NB4 (cell line): Measurements from ENCODE around the gene SLF2.

ENCODE experiments used
- DNase-seq: peaks from one replicate; pipeline ENCODE4 v3.0.0; 2010; ENCODE audit warnings: low read depth
- H3K4me3 ChIP-seq: one replicate; pipeline ENCODE4 v1.5.1; 2011; ENCODE audit warnings: mild to moderate bottlenecking, low read depth, low read length, moderate library complexity
- CTCF ChIP-seq: IDR thresholded peaks from one replicate; pipeline ENCODE4 v1.5.1; 2012; ENCODE audit warnings: low read depth, low read length
- MYC ChIP-seq: IDR thresholded peaks from 2 replicates; pipeline ENCODE4 v1.6.1; 2011; ENCODE audit warnings: low read depth, low read length
- POLR2A ChIP-seq: IDR thresholded peaks from 2 replicates; pipeline ENCODE4 v1.6.1; 2011; ENCODE audit warnings: mild to moderate bottlenecking; ENCODE audit not compliant: insufficient read length; ENCODE audit errors: extremely low read depth
- TF ChIP-seq, protein P1 (sequence below): IDR thresholded peaks from 2 replicates; pipeline ENCODE4 v1.6.1; 2011; ENCODE audit warnings: low read depth, low read length

Gene SLF2

DNA sequence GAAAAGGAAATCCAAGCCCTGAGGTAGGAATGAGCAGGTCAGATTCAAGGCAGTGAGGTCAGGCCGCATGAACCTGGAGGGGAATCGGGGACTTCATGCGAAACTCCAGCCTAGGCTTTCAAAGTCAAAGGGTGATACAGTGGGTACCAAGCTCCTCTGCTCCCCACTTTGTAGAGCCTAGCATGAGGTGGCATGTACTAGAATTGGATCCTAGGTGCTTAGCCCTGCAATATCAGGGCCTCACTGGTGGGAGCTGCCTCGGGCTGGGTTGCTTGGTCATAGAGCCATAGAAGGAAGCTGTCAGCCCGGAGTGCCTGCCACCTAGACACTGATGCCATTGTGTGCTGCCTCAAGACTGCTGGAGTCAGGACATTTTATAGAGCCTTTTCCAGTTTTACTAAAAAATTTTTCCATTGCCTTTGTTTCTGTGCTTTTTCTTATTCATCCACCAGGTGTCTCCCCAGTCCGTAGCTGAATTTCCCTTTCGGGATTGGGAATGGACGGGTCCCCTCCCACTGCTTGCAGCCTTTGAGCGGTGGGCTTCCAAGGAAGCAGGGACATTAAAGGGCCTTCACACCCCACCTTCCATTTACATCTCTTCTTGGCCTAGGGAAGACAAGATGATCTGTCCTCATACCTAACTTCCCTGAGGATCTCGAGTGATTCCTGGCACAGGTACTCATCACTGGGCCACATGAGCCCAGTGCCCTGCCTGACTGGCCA lies 81.4 kb downstream of the SLF2 start:
- H3K4me3 ChIP-seq: no peak overlapping the region
- TF ChIP-seq MYC (no peak), CTCF (peak; percentile 45), POLR2A (no peak)
- DNase-seq: no peak

- TF ChIP-seq MYC: no peak
- DNase-seq: no peak
- no peak overlapping the region for H3K4me3 ChIP-seq
These were observed 82.4 kb downstream of the SLF2 start for GRCh38 chr10:100995181-100995580.

GRCh38 chr10:100996678-100997359 lies 84.1 kb downstream of the SLF2 start:
- peak; percentile 63 for DNase-seq
- TF ChIP-seq, protein P1, sequence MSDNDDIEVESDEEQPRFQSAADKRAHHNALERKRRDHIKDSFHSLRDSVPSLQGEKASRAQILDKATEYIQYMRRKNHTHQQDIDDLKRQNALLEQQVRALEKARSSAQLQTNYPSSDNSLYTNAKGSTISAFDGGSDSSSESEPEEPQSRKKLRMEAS: no peak
- peak; percentile 25 for TF ChIP-seq POLR2A
- no peak for TF ChIP-seq CTCF
- no peak for TF ChIP-seq MYC
- peak overlapping the region; percentile 66 for H3K4me3 ChIP-seq

- H3K4me3 ChIP-seq: peak overlapping the region; percentile 66
- DNase-seq: peak; percentile 83
- peak; percentile 75 for TF ChIP-seq MYC
- peak; percentile 93 for TF ChIP-seq CTCF
- TF ChIP-seq, protein P1: peak; percentile 93
- TF ChIP-seq POLR2A: peak; percentile 19
These were observed 84.8 kb downstream of the SLF2 start for GRCh38 chr10:100997360-100998182.

DNA sequence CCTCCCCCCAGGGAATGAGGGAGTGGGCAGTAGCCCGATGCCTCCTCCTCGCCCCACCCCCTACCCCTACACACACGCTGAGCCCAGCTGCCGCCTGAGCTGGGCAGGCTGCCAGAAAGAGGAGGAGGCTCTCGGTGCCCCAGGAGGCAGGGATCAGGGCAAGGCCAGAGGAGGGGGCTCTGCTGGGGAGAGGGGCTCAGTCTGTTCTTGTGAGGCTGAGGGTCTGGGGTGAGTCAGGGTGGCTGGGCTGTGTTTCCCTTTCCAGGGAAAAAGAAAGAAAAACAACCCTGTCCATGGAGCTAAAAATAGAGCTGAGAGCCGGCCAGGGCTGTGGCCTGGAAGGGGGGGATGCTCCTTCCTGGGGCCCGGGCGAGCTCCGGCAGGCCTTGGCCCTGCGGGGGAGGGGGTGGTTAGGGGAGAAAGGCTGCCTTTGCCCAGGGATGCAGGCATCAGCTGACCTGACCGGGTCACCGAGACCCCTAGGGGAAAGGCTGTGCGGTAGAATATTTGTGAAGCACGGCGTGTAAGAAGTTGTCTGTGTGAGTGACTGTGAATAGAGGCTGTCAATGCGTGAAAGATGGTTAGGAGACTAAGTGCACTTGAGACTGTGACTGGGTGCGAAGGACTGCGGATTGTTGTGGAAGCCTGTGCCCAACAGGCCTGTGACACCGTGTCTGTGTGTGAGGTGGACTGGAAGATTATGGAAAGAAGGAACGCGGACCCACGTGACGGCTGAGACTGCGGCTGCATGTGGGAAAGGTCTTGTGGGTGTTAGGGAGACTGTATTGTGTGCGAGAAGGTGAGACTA lies 85.6 kb downstream of the SLF2 start:
- H3K4me3 ChIP-seq: peak overlapping the region; percentile 66
- TF ChIP-seq, protein P1: peak; percentile 9; the same call in 1 of the 2 replicates
- no peak for TF ChIP-seq POLR2A
- TF ChIP-seq MYC: peak; percentile 54
- no peak for TF ChIP-seq CTCF
- DNase-seq: peak; percentile 86
